Caco-2 (cell line): Measurements from ENCODE around the gene TREML2. TPM values are rescaled to one million over a fixed set of nuclear protein-coding genes. Genes with fewer than 3 reads are reported as not detected.

Source experiments
- BruUV-seq: library from RNA; stranded (reverse); fragments of 400-500 nt; replicated peaks from 2 replicates; lab custom pipeline; 2021; lab: Mats Ljungman, UMichigan
- CTCF ChIA-PET: fragments of 300-600 bp; sonication (Branson Sonifier 250); formaldehyde crosslinking; loops from one replicate; lab custom pipeline; 2022; ENCODE audit warnings: antibody characterized with exemption; lab: Charles Lee
- POLR2A ChIA-PET: fragments of 300-600 bp; sonication (Branson Sonifier 250); formaldehyde crosslinking; loops from one replicate; lab custom pipeline; 2022; ENCODE audit warnings: antibody characterized with exemption; lab: Charles Lee
- DNase-seq, 2 experiments: peaks; one replicate each; pipeline versions ENCODE4 v3.0.0 to v3.0.0-alpha.2; 2020 to 2022
- H3K27me3 ChIP-seq: replicated peaks from 2 replicates; pipeline ENCODE4 v1.6.0; 2011; ENCODE audit warnings: low read length; ENCODE audit not compliant: control insufficient read depth, insufficient read depth
- H3K36me3 ChIP-seq: 2 replicates; pipeline ENCODE4 v1.5.1; 2011; ENCODE audit warnings: low read length; ENCODE audit not compliant: control insufficient read depth, insufficient read depth
- H3K4me1 ChIP-seq: fragments of 250-450 bp; sonication (Bioruptor Pico); 2 replicates; pipeline ENCODE4 v1.5.1; 2020; ENCODE audit warnings: mild to moderate bottlenecking
- H3K4me3 ChIP-seq: 2 replicates; pipeline ENCODE4 v1.5.1; 2011; ENCODE audit warnings: low read depth, mild to moderate bottlenecking, control low read depth, low read length
- H3K9me3 ChIP-seq: fragments of 250-450 bp; sonication (Bioruptor Pico); 2 replicates; pipeline ENCODE4 v1.5.1; 2020; ENCODE audit warnings: mild to moderate bottlenecking, moderate library complexity
- H3K27ac Mint-ChIP-seq: one replicate; pipeline ENCODE4 v1.8.0; 2022; ENCODE audit warnings: mixed read lengths; ENCODE audit not compliant: unreplicated experiment
- H3K27me3 Mint-ChIP-seq: one replicate; pipeline ENCODE4 v1.8.0; 2022; ENCODE audit warnings: mixed read lengths; ENCODE audit not compliant: insufficient read depth, unreplicated experiment
- H3K36me3 Mint-ChIP-seq: one replicate; pipeline ENCODE4 v1.8.0; 2022; ENCODE audit warnings: mild to moderate bottlenecking, mixed read lengths; ENCODE audit not compliant: insufficient read depth, unreplicated experiment
- H3K4me1 Mint-ChIP-seq: one replicate; pipeline ENCODE4 v1.8.0; 2022; ENCODE audit warnings: low read depth, mixed read lengths; ENCODE audit not compliant: unreplicated experiment
- H3K4me3 Mint-ChIP-seq: one replicate; pipeline ENCODE4 v1.8.0; 2022; ENCODE audit warnings: mild to moderate bottlenecking, moderate library complexity, mixed read lengths; ENCODE audit not compliant: unreplicated experiment
- H3K9me3 Mint-ChIP-seq: one replicate; pipeline ENCODE4 v1.8.0; 2022; ENCODE audit warnings: mixed read lengths; ENCODE audit not compliant: unreplicated experiment
- CTCF ChIP-seq, 2 experiments: fragments of 200-600 bp in 1 of 2; IDR thresholded peaks; 1 replicate in 1 of 2; 2 replicates in 1 of 2; pipeline versions ENCODE4 v1.5.1 to v1.8.0; 2011 to 2022; ENCODE audit warnings: antibody characterized with exemption in 1 of 2, control low read depth in 1 of 2, inconsistent platforms in 1 of 2, low read depth in 1 of 2, low read length in 1 of 2, mild to moderate bottlenecking in 1 of 2, moderate library complexity in 1 of 2; ENCODE audit not compliant: insufficient read depth in 1 of 2, severe bottlenecking in 1 of 2, unreplicated experiment in 1 of 2
- intact Hi-C: fragments of 100-400 bp; cut with micrococcal nuclease; formaldehyde crosslinking; loops from one replicate; pipeline ENCODE4 v1.10.0; 2022; ENCODE audit not compliant: unreplicated experiment
- total RNA-seq: library from RNA; stranded (reverse); gene quantifications from 2 replicates; pipeline ENCODE4 v1.2.3, GENCODE V29; 2022

Gene TREML2
- total RNA-seq, 1 experiment from 2014 or later: not detected

- intact Hi-C loops: no loop called here
- ChIA-PET CTCF (no interaction called here), POLR2A (no interaction called here)
- TF ChIP-seq CTCF (IDR thresholded peaks at IDR 0.05; ENCODE audit: insufficient read depth in 1 of 2, low read depth in 1 of 2, low read length in 1 of 2, severe bottlenecking in 1 of 2, unreplicated experiment in 1 of 2): no peak
- Mint-ChIP-seq H3K27ac (no peak overlapping the region), H3K36me3 (no peaks in the 10 kb centered on the region), H3K27me3 (no peaks in the 10 kb centered on the region), H3K4me3 (no peak overlapping the region), H3K9me3 (no peaks in the 10 kb centered on the region), H3K4me1 (peaks cover 20% of the 10 kb centered on the region)
- BruUV-seq: no TSS peak
- H3K36me3 ChIP-seq: no peaks in the 10 kb centered on the region
- H3K27me3 ChIP-seq: no peaks in the 10 kb centered on the region
- DNase-seq: no peak
- peaks cover 18% of the 10 kb centered on the region for H3K4me1 ChIP-seq
- no peaks in the 10 kb centered on the region for H3K9me3 ChIP-seq
- no peak overlapping the region for H3K4me3 ChIP-seq
Observed at GRCh38 chr6:41157323-41157722, 43.6 kb downstream of the TREML2 start.

GRCh38 chr6:41156771-41157170 is 44.2 kb downstream of the TREML2 start:
- DNase-seq: no peak
- no peak for TF ChIP-seq CTCF (IDR thresholded peaks at IDR 0.05; ENCODE audit: insufficient read depth in 1 of 2, low read depth in 1 of 2, low read length in 1 of 2, severe bottlenecking in 1 of 2, unreplicated experiment in 1 of 2)
- Histone ChIP-seq H3K36me3 (no peaks in the 10 kb centered on the region), H3K4me1 (peaks cover 18% of the 10 kb centered on the region), H3K9me3 (no peaks in the 10 kb centered on the region), H3K27me3 (no peaks in the 10 kb centered on the region), H3K4me3 (no peak overlapping the region)
- Mint-ChIP-seq H3K4me3 (no peak overlapping the region), H3K4me1 (peaks cover 20% of the 10 kb centered on the region), H3K27ac (no peak overlapping the region), H3K36me3 (no peaks in the 10 kb centered on the region), H3K27me3 (no peaks in the 10 kb centered on the region), H3K9me3 (no peaks in the 10 kb centered on the region)
- no TSS peak for BruUV-seq
- POLR2A ChIA-PET: no interaction called here
- CTCF ChIA-PET: no interaction called here
- intact Hi-C loops: no loop called here

- H3K27me3 ChIP-seq: no peaks in the 10 kb centered on the region
- H3K27me3 Mint-ChIP-seq: no peaks in the 10 kb centered on the region
- no peak for TF ChIP-seq CTCF (IDR thresholded peaks at IDR 0.05; ENCODE audit: insufficient read depth in 1 of 2, low read depth in 1 of 2, low read length in 1 of 2, severe bottlenecking in 1 of 2, unreplicated experiment in 1 of 2)
- peak overlapping the region; percentile 13 for H3K27ac Mint-ChIP-seq
- peaks cover 18% of the 10 kb centered on the region for H3K4me1 ChIP-seq
- POLR2A ChIA-PET: no interaction called here
- H3K4me1 Mint-ChIP-seq: peaks cover 20% of the 10 kb centered on the region
- no TSS peak for BruUV-seq
- H3K9me3 Mint-ChIP-seq: no peaks in the 10 kb centered on the region
- CTCF ChIA-PET: no interaction called here
- H3K36me3 ChIP-seq: no peaks in the 10 kb centered on the region
- no peak overlapping the region for H3K4me3 ChIP-seq
- H3K9me3 ChIP-seq: no peaks in the 10 kb centered on the region
- intact Hi-C loops: no loop called here
- no peak overlapping the region for H3K4me3 Mint-ChIP-seq
- no peak for DNase-seq
- no peaks in the 10 kb centered on the region for H3K36me3 Mint-ChIP-seq
Observed at GRCh38 chr6:41156001-41156400, 44.9 kb downstream of the TREML2 start.
